NCI-H2227 (cell line): ENCODE data around the gene C9orf50.

Experiments used
- DNase-seq: peaks from one replicate; lab custom pipeline; 2025; ENCODE audit not compliant: unreplicated experiment; lab: John Stamatoyannopoulos, UW

Gene C9orf50

GRCh38 chr9:129631674-129632129 lies 10.8 kb upstream of the C9orf50 start:
- no peak for DNase-seq

DNA sequence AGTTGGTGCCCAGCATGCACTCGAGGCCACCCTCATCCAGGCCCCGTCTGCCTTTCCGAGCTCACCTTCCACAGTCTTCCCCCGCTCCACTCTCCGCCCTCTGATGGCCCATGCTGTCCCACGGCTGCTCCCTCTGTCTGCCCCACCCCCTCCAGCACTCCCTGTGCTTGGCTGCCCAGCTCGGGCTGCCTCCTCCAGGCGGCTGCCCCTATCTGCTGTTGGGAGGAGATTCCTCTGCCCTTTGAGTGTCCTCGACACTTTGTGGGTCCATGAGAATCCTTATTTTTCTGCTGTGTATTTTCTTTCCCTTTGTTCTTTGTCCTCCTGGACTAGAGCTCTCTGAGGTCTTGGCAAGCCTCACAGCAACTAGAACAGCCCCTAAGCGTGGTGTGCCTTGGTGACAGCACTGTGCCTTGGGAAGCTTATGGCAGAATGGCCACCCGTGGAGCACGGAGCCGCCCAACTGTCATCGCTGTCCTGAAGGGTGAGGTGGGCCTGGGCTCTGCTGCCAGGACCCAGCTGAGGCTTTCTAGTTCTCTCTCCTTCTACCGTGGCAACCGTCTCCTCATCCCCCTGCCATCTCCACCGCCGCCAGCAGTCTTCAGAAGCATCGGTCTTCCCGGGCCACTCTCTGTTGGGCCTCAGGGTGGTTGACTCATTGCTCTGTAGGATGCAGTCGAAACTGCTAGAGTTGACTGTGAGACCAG lies 10.2 kb upstream of the C9orf50 start:
- DNase-seq: no peak

- no peak for DNase-seq
Observed at GRCh38 chr9:129629251-129629820, 8.4 kb upstream of the C9orf50 start.

GRCh38 chr9:129628709-129629108 lies 7.8 kb upstream of the C9orf50 start:
- no peak for DNase-seq

GRCh38 chr9:129627556-129628440 lies 6.9 kb upstream of the C9orf50 start:
- no peak for DNase-seq

DNA sequence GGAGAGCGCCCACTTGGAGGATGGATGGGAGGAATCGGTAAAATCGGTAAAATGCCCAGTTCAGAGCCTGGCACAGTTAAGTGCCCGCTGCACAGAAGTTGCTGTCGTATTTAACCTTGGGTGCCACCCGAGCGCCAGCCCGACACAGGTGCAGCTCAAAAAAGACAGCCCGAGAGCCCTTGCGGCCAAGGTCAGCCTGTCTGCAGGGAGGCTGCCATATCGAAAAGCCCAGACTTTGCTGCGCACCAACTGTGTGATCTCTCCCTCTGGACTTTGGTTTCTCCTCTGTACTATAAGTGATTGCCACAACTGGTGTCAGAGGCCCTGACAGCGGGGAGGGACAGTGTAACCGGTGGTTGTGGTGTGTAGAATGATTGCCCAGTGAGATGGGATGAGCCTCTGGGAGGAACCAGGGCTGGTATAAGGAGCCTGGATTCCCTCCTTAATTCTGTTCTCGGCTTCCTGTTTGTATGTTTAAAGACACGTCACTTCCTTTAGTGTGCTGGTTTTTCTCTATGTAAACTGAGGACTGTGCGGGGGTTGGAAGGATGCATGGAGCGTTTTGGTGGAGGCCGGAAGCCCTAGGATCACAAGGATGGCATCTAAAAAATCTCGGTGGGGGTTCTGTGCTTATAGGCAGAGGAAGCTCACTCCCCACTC lies 5.9 kb upstream of the C9orf50 start:
- DNase-seq: no peak

DNA sequence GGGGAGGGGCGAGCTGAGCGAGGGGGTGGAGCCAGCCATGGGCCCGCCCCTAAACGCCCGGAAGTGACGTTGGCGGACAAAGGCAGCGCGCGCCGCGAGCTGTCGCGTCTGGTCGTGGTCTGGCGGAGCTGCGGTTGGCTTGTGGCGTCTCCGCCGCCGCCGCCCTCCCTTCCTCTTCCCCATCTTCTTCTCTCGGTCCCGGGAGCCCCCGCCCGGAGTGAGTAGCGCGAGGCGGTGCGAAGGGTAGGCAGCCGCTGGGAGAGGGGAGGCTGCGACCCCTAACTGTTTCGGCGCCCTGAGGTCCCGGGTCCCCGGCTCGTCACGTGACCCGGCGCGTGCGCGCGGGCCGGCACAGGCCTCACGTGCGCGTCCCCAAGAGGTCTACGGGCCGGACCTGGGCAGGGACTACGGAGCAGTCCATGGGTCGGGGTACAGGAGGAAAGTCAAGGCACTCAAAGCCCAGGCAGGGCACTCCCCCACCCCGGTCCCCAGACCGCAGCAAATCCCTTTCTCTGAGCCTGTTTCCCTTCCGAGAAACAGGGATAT lies 5.3 kb upstream of the C9orf50 start, which contains the start of gene NTMT1:
NTMT1 (plus strand) TSS at position 85 of the 546 bp plus-strand sequence. CDS start 6,541 bp downstream, outside the sequence.
- DNase-seq: peak; percentile 82

DNA sequence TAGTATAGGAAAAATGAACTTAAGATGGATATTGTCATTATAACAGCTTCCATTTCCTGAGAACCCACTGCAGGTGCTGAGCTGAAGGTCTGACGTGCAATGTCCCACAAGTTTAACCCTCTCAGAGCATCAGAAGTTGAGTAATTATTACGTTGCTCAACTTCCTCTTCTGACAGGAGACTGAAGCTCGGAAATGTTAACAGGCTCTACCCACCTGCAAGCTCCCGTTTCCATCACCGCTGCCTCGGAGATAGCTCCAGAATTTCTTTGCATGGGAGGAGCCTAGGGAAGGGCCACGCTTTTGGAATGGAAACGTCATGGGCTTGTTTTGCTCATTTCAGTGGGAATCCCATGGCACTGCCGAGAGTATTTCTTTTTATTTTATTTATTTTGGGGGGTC lies 4.0 kb upstream of the C9orf50 start:
- peak; percentile 47 for DNase-seq

GRCh38 chr9:129624168-129624759 lies 3.4 kb upstream of the C9orf50 start:
- peak; percentile 53 for DNase-seq

DNA sequence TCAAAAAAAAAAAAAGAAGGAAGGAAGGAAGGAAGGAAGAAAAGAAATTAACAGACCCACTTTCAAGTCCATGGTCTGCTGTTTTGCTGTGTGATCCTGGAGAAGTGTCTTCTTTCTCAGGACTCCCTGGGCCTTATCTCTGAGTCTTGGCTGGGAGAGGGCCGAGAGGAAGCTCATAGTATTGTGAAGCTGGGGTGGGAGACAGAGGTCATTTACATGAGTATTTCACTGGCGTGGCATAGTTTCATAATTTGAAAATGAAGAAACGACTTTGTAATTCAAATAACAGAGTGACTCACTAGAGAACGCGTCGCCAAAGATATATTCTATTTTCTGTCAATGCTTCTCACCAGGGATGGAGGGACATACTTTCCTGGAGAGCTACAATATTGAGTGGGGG lies 2.4 kb upstream of the C9orf50 start:
- no peak for DNase-seq

- DNase-seq: peak; percentile 43
Observed at GRCh38 chr9:129619787-129620668, 873 bp downstream of the C9orf50 start.

- no peak for DNase-seq
Observed at GRCh38 chr9:129617167-129617566, 3.7 kb downstream of the C9orf50 start.

DNA sequence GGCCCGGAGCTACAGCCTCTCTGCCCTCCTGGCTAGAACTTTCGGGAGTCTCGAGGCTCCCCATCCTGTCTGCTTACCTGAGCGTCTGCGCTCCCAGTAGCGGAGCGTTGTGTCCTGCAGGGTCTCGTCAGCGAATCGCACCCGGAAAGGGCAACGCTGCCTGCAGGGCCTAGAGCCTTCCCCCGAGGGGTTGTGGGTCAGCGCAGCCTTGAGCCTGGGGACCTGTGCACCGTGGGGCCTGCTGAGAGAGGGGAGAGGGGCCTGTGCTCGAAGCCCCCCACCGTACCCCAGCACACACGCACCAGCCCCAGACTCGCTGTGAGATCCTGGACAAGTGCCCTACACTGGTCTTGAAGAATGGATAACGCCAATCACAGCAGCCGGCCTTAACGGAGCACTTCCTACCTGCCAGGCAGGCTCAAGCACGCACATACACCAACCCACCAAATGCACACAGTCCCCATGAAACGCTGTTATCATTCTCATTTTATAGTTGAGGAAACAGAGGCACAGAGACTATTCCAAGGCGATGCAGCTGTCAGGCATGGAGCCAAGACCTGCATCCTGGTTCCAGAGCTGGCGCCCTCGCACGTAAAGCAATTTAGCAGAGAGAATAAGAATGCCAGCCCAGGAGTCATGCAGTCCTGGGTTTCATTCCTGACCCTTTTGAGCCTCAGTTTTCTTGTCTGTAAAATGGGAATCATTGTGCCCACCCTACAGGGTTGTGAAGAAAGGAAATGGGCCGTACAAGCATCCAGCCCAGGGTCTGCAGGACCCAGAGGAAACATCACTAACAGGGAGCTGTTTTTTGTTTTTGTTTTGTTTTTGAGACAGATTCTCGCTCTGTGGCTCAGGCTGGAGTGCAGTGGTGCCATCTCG lies 5.3 kb downstream of the C9orf50 start:
- no peak for DNase-seq

DNA sequence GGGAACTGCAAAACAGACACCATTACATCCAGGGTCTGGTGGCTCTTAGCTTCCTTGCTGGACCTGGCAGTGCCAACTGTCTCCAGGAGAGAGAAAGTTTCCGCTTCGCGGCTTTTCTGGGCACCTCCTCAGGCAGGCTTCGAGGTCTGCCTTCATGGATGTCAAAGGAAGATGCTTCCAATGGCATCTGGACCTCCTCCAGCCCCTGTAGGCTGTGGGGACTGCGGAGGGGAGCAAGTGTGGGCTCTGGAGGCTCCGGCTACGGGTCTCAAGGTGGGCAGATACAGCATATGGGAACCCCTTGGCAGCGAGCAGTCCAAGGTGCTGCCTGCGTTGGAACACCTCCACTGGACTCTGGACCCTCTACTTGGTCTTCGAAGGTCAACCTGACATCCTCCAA lies 6.0 kb downstream of the C9orf50 start:
- DNase-seq: no peak

DNA sequence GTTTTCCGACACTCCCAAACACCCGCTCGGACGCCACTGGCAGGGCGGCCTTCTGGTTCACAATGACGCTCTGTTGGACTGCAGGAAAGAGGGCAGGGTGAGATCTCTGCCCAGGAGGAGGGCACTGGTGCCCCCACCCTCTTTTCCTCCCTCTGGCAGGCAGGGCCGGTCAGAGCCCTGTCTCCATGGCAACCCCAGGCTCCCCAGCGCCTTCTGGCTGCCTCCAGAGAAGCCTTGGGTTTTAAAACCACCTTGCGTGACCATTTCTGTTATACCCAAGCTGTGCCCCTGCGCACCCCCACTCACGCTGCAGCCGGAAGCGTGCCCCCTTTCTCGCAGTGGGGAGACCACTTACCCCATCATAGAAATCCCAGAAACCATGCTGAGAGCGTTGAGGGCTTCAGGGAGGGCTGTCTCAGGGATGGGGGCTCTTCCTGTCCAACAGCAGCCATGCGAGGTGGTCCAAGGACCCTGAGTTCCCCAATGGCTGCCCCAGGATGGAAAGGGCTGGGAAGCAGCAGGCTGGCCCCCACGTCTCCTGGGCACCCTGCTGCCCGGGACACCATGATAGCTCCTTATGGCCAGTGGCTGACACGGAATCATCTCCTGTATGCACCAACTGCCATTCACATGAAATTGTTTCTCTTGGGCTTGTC lies 7.3 kb downstream of the C9orf50 start:
- DNase-seq: peak; percentile 72

GRCh38 chr9:129612815-129613519 lies 7.9 kb downstream of the C9orf50 start:
- no peak for DNase-seq

DNA sequence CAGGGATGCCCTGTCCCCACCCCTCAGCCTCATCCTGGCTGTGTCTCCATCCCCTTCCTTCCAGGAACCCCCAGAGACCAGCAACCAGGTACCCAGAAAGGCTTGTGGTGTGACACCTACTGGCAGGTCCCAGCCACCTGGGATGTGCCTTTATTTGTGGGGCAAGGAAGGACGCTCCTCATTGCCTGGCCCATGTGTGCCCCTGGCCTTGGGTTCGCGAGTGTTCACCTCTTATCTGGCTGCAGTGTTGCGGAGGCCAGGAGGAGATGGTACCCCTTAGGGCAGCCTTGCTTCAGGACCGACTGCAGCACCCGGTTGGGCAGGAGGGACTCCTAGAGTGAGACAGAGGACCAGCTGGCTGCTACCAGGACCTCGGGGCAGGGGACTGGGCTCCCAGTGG lies 8.8 kb downstream of the C9orf50 start:
- DNase-seq: no peak
